ENCODE data around the gene GSTP1. TPM values are rescaled to one million over a fixed set of nuclear protein-coding genes. Genes with fewer than 3 reads are reported as not detected.
"Not testable (repeated sequence)": the region's sequence is repeated elsewhere in the genome, so short reads cannot be mapped to it uniquely, and the experiment has no call there.

GSTP1 gene
- total and polyA plus RNA-seq, 2 donors (not counting 1 experiment from before 2014, with no cell fraction given), result 360 to 642 TPM

DNA sequence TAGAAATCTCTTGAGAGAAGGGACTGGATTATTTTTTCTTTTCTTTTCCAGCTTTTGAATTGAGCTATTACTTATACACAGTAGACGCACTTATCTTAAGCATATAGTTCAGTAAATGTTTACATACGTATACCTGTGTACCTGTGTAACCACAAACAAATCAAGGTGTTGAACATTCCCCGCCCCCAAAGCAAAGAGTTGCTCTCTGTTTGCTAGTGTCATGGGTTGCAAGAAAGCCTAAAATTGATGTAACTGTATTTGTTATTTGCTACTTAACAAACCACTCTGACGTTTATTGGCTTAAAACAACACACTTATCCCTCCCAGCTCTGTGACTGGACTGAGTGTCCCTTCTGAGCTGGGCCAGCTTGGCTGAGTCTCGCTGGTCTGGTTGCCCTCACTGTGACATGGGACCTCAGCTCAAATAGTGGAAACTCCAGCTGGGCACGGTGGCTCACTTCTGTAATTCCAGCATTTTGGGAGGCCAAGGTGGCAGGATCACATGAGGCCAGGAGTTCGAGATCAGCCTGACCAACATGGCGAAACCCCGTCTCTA is 35.0 kb upstream of the GSTP1 start:
- Histone ChIP-seq H3K79me2 (ENCODE audit: control insufficient read depth, insufficient read depth, low read length) (no peaks in the 10 kb centered on the region), H2AFZ (ENCODE audit: low read length) (no peak overlapping the region), H3K9me3 (ENCODE audit: control insufficient read depth, insufficient read depth, low read depth, low read length) (no peaks in the 10 kb centered on the region), H3K4me1 (ENCODE audit: control insufficient read depth, extremely low read depth, insufficient read depth, low read length) (no peaks in the 10 kb centered on the region), H3K9ac (ENCODE audit: insufficient read depth, low read length) (no peak overlapping the region), H3K27ac (ENCODE audit: insufficient read depth, low read length) (no peak overlapping the region), H3K4me3 (replicated peaks in 1 of 4; ENCODE audit: control extremely low read depth in 1 of 4, insufficient read depth in 1 of 4, low read depth in 3 of 4, low read length in 4 of 4) (no peak overlapping the region), H3K4me2 (ENCODE audit: extremely low read depth, insufficient read depth, low read length) (no peak overlapping the region), H3K27me3 (ENCODE audit: control insufficient read depth, insufficient read depth, low read length) (peaks cover 5% of the 10 kb centered on the region), H3K36me3 (ENCODE audit: control insufficient read depth, insufficient read depth, low read length) (no peaks in the 10 kb centered on the region), H4K20me1 (ENCODE audit: control insufficient read depth, extremely low read depth, insufficient read depth, low read length) (no peaks in the 10 kb centered on the region)
- TF ChIP-seq EZH2 (IDR thresholded peaks at IDR 0.05; ENCODE audit: low read length, missing control alignments) (no peak), CTCF (conservative IDR thresholded peaks at IDR 0.05 in 1 of 2, IDR thresholded peaks at IDR 0.05 in 1 of 2; ENCODE audit: low read depth in 1 of 2, low read length in 2 of 2) (no peak)
- no peak for DNase-seq (ENCODE audit: low read depth in 2 of 2)

GRCh38 chr11:67551127-67551526 is 32.5 kb upstream of the GSTP1 start:
- Histone ChIP-seq H2AFZ (ENCODE audit: low read length) (no peak overlapping the region), H3K4me3 (replicated peaks in 1 of 4; ENCODE audit: control extremely low read depth in 1 of 4, insufficient read depth in 1 of 4, low read depth in 3 of 4, low read length in 4 of 4) (no peak overlapping the region), H3K4me2 (ENCODE audit: extremely low read depth, insufficient read depth, low read length) (no peak overlapping the region), H3K36me3 (ENCODE audit: control insufficient read depth, insufficient read depth, low read length) (no peaks in the 10 kb centered on the region), H4K20me1 (ENCODE audit: control insufficient read depth, extremely low read depth, insufficient read depth, low read length) (no peaks in the 10 kb centered on the region), H3K27ac (ENCODE audit: insufficient read depth, low read length) (no peak overlapping the region), H3K9ac (ENCODE audit: insufficient read depth, low read length) (no peak overlapping the region), H3K79me2 (ENCODE audit: control insufficient read depth, insufficient read depth, low read length) (no peaks in the 10 kb centered on the region), H3K4me1 (ENCODE audit: control insufficient read depth, extremely low read depth, insufficient read depth, low read length) (no peaks in the 10 kb centered on the region), H3K27me3 (ENCODE audit: control insufficient read depth, insufficient read depth, low read length) (peaks cover 5% of the 10 kb centered on the region), H3K9me3 (ENCODE audit: control insufficient read depth, insufficient read depth, low read depth, low read length) (no peaks in the 10 kb centered on the region)
- TF ChIP-seq CTCF (conservative IDR thresholded peaks at IDR 0.05 in 1 of 2, IDR thresholded peaks at IDR 0.05 in 1 of 2; ENCODE audit: low read depth in 1 of 2, low read length in 2 of 2) (no peak), EZH2 (IDR thresholded peaks at IDR 0.05; ENCODE audit: low read length, missing control alignments) (no peak)
- DNase-seq (ENCODE audit: low read depth in 2 of 2), result no peak

DNA sequence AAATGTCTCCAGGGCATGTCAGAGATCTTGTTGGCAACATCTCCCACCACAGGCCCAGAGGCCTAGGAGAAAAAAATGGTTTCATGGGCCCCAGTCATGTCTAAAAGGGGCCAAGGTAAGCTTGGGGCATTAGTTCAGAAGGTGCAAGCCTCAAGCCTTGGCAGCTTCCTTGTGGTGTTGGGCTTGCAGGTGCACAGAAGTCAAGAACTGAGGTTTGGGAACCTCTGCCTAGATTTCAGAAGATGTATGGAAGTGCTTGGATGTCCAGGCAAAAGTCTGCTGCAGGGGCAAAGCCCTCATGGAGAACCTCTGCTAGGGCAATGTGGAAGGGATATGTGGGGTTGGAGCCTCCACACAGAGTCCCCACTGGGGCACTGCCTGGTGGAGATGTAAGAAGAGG is 31.9 kb upstream of the GSTP1 start:
- not testable (repeated sequence) for H3K27me3 ChIP-seq (ENCODE audit: control insufficient read depth, insufficient read depth, low read length); H3K4me2 ChIP-seq (ENCODE audit: extremely low read depth, insufficient read depth, low read length); H3K79me2 ChIP-seq (ENCODE audit: control insufficient read depth, insufficient read depth, low read length); H3K4me1 ChIP-seq (ENCODE audit: control insufficient read depth, extremely low read depth, insufficient read depth, low read length); H3K4me3 ChIP-seq (replicated peaks in 1 of 4; ENCODE audit: control extremely low read depth in 1 of 4, insufficient read depth in 1 of 4, low read depth in 3 of 4, low read length in 4 of 4); H4K20me1 ChIP-seq (ENCODE audit: control insufficient read depth, extremely low read depth, insufficient read depth, low read length); H2AFZ ChIP-seq (ENCODE audit: low read length); H3K27ac ChIP-seq (ENCODE audit: insufficient read depth, low read length); H3K9ac ChIP-seq (ENCODE audit: insufficient read depth, low read length); DNase-seq (ENCODE audit: low read depth in 2 of 2); H3K9me3 ChIP-seq (ENCODE audit: control insufficient read depth, insufficient read depth, low read depth, low read length); H3K36me3 ChIP-seq (ENCODE audit: control insufficient read depth, insufficient read depth, low read length)
